ENCODE results near the gene COA1.

COA1 gene

GRCh38 chr7:43591558-43592180 lies 137.7 kb downstream of the COA1 start:
- H3K4me1 ChIP-seq (ENCODE audit: control insufficient read depth, low read length) = peaks cover 78% of the 10 kb centered on the region
- H3K27me3 ChIP-seq (ENCODE audit: control insufficient read depth, low read length) = no peaks in the 10 kb centered on the region
- H3K79me2 ChIP-seq (ENCODE audit: control insufficient read depth, low read length) = peaks cover 100% of the 10 kb centered on the region
- peaks cover 50% of the 10 kb centered on the region for H3K36me3 ChIP-seq (ENCODE audit: control insufficient read depth, low read length)
- H3K9me2 ChIP-seq (replicated peaks; ENCODE audit: control insufficient read depth, low read length) = no peaks in the 10 kb centered on the region
- H4K20me1 ChIP-seq (ENCODE audit: control insufficient read depth, insufficient read depth, low read depth, low read length) = peaks cover 32% of the 10 kb centered on the region
- H3K27ac ChIP-seq (ENCODE audit: low read depth, low read length) = no peak overlapping the region
- H3F3A ChIP-seq (ENCODE audit: control insufficient read depth, insufficient read depth) = peaks cover 2% of the 10 kb centered on the region; the same call in 1 of the 2 replicates
- no peak overlapping the region for H3K4me3 ChIP-seq (ENCODE audit: low read length)
- H3K4me2 ChIP-seq (ENCODE audit: low read length) = peak overlapping the region; percentile 54
- no peak for TF ChIP-seq EZH2phosphoT487 (IDR thresholded peaks at IDR 0.05; ENCODE audit: borderline replicate concordance, low read length)
- TF ChIP-seq, protein P1, sequence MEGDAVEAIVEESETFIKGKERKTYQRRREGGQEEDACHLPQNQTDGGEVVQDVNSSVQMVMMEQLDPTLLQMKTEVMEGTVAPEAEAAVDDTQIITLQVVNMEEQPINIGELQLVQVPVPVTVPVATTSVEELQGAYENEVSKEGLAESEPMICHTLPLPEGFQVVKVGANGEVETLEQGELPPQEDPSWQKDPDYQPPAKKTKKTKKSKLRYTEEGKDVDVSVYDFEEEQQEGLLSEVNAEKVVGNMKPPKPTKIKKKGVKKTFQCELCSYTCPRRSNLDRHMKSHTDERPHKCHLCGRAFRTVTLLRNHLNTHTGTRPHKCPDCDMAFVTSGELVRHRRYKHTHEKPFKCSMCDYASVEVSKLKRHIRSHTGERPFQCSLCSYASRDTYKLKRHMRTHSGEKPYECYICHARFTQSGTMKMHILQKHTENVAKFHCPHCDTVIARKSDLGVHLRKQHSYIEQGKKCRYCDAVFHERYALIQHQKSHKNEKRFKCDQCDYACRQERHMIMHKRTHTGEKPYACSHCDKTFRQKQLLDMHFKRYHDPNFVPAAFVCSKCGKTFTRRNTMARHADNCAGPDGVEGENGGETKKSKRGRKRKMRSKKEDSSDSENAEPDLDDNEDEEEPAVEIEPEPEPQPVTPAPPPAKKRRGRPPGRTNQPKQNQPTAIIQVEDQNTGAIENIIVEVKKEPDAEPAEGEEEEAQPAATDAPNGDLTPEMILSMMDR (IDR thresholded peaks at IDR 0.05; ENCODE audit: low read depth, low read length, poor library complexity, severe bottlenecking) = no peak
- no peaks in the 10 kb centered on the region for H3K9me3 ChIP-seq (ENCODE audit: control insufficient read depth, insufficient read depth, low read length)

DNA sequence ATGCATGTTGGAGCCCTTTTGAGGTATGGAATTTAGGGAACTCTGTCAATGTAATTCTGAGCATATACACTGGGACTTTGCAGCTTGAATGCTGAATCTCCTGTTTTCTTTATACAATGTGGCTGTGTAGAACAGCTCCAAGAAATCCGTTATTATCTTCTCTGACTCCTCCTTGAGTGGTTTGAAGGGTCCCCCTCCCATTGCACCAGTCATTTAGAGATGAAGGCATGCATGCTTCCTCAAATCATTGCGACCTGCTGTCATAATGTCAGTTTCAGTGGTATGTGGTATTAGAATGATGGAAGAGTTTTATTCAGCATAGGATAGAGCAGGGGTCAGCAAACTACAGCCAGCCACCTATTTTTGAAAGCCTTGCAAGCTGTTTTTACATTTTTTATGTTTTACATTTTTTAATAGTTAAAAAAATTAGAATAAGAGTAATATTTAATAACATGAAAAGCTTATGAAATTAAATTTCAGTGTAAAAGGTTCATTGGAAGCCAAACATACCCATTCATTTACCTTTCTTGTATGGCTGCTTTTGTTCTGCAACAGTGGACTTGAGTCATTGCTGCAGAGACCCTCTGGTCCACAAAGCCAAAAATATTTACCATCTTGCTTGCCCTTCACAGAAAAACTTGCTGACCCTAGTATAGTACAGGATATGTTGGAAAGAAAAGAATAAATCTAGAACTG lies 138.3 kb downstream of the COA1 start:
- peaks cover 84% of the 10 kb centered on the region for H3K4me1 ChIP-seq (ENCODE audit: control insufficient read depth, low read length)
- no peak overlapping the region for H3K27ac ChIP-seq (ENCODE audit: low read depth, low read length)
- 0 out of 2 replicates have a peak overlapping the region, but pooled peaks have one; percentile 3 for H3K4me3 ChIP-seq (ENCODE audit: low read length)
- H3K36me3 ChIP-seq (ENCODE audit: control insufficient read depth, low read length) = peaks cover 46% of the 10 kb centered on the region
- TF ChIP-seq, protein P1 (IDR thresholded peaks at IDR 0.05; ENCODE audit: low read depth, low read length, poor library complexity, severe bottlenecking) = no peak
- no peak for TF ChIP-seq EZH2phosphoT487 (IDR thresholded peaks at IDR 0.05; ENCODE audit: borderline replicate concordance, low read length)
- H4K20me1 ChIP-seq (ENCODE audit: control insufficient read depth, insufficient read depth, low read depth, low read length) = peaks cover 32% of the 10 kb centered on the region
- H3K79me2 ChIP-seq (ENCODE audit: control insufficient read depth, low read length) = peaks cover 100% of the 10 kb centered on the region
- no peaks in the 10 kb centered on the region for H3K27me3 ChIP-seq (ENCODE audit: control insufficient read depth, low read length)
- H3F3A ChIP-seq (ENCODE audit: control insufficient read depth, insufficient read depth) = peaks cover 4% of the 10 kb centered on the region; the same call in 1 of the 2 replicates
- no peaks in the 10 kb centered on the region for H3K9me2 ChIP-seq (replicated peaks; ENCODE audit: control insufficient read depth, low read length)
- H3K9me3 ChIP-seq (ENCODE audit: control insufficient read depth, insufficient read depth, low read length) = no peaks in the 10 kb centered on the region
- peak overlapping the region; percentile 54 for H3K4me2 ChIP-seq (ENCODE audit: low read length)

DNA sequence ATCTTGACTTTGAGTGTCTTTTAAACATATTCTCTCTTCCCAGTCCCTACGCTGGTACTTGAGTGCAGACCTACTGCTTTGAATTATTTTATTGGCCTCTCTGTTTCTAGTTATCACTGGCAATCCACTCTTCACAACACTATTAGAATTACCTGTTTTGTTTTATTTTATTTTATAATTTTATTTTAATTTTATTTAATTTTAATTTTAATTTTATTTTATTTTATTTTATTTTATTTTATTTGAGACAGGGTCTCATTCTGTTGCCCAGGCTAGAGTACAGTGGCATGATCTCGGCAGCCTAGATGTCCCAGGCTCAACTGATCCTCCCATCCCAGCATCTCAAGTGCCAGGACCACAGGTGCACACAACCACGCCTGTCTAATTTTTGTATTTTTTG lies 139.6 kb downstream of the COA1 start:
- Histone ChIP-seq H3K4me3 (ENCODE audit: low read length) (0 out of 2 replicates have a peak overlapping the region, but pooled peaks have one; percentile 6), H3K9me3 (ENCODE audit: control insufficient read depth, insufficient read depth, low read length) (no peaks in the 10 kb centered on the region), H3K4me1 (ENCODE audit: control insufficient read depth, low read length) (peaks cover 90% of the 10 kb centered on the region), H3K27ac (ENCODE audit: low read depth, low read length) (no peak overlapping the region), H3K4me2 (ENCODE audit: low read length) (peak overlapping the region; percentile 87), H3K9me2 (replicated peaks; ENCODE audit: control insufficient read depth, low read length) (no peaks in the 10 kb centered on the region), H3K79me2 (ENCODE audit: control insufficient read depth, low read length) (peaks cover 100% of the 10 kb centered on the region), H3K27me3 (ENCODE audit: control insufficient read depth, low read length) (no peaks in the 10 kb centered on the region), H4K20me1 (ENCODE audit: control insufficient read depth, insufficient read depth, low read depth, low read length) (peaks cover 29% of the 10 kb centered on the region), H3K36me3 (ENCODE audit: control insufficient read depth, low read length) (peaks cover 39% of the 10 kb centered on the region), H3F3A (ENCODE audit: control insufficient read depth, insufficient read depth) (peaks cover 4% of the 10 kb centered on the region; the same call in 1 of the 2 replicates)
- TF ChIP-seq, protein P1 (IDR thresholded peaks at IDR 0.05; ENCODE audit: low read depth, low read length, poor library complexity, severe bottlenecking) = no peak
- TF ChIP-seq EZH2phosphoT487 (IDR thresholded peaks at IDR 0.05; ENCODE audit: borderline replicate concordance, low read length) = no peak
